Heart left ventricle (tissue), 16 donors: ENCODE results near the gene MED16. TPM values are rescaled to one million over a fixed set of nuclear protein-coding genes. Genes with fewer than 3 reads are reported as not detected.

Experiments
- ATAC-seq, 4 donors: fragments of 200-7000 bp; cut with Tn5 transposase; one replicate each; pipeline ENCODE4 v1.9.1; 2020 to 2022; ENCODE audit warnings: moderate library complexity in 4 of 4, mild to moderate bottlenecking in 3 of 4, moderate number of reproducible peaks in 1 of 4
- DNase-seq, 5 donors: peaks; one replicate each; pipeline ENCODE4 v3.0.0-alpha.2; 2020
- H3K27ac ChIP-seq, 12 donors: fragments of 200-600 bp; sonication (generic) in 4 of 12; one replicate each; pipeline versions ENCODE4 v1.5.0 to v1.8.0; 2016 to 2022; ENCODE audit warnings: mild to moderate bottlenecking in 2 of 12
- H3K27me3 ChIP-seq, 9 donors: fragments of 200-600 bp; sonication (generic) in 2 of 9; one replicate each; pipeline versions ENCODE4 v1.5.1 to v1.8.0; 2016 to 2022; ENCODE audit warnings: mild to moderate bottlenecking in 3 of 9
- H3K36me3 ChIP-seq, 9 donors: fragments of 200-600 bp; sonication (generic) in 2 of 9; one replicate each; pipeline versions ENCODE4 v1.5.0 to v1.8.0; 2018 to 2022; ENCODE audit warnings: mild to moderate bottlenecking in 2 of 9
- H3K4me1 ChIP-seq, 12 donors: fragments of 200-600 bp; sonication (generic) in 4 of 12; one replicate each; pipeline versions ENCODE4 v1.5.0 to v1.8.0; 2016 to 2022; ENCODE audit warnings: mild to moderate bottlenecking in 3 of 12
- H3K4me3 ChIP-seq, 12 donors: fragments of 200-600 bp; sonication (generic) in 4 of 12; one replicate each; pipeline versions ENCODE4 v1.5.0 to v1.8.0; 2017 to 2022; ENCODE audit warnings: mild to moderate bottlenecking in 9 of 12, moderate library complexity in 4 of 12
- H3K9me3 ChIP-seq, 12 donors: fragments of 200-600 bp; sonication (generic) in 4 of 12; one replicate each; pipeline versions ENCODE4 v1.5.0 to v1.8.0; 2016 to 2022; ENCODE audit warnings: mild to moderate bottlenecking in 1 of 12
- CTCF ChIP-seq, 12 donors: fragments of 200-600 bp; sonication (generic) in 4 of 12; IDR thresholded peaks; one replicate each; pipeline versions ENCODE4 v1.5.0 to v1.8.0; 2018 to 2022; ENCODE audit warnings: antibody characterized with exemption in 12 of 12, mild to moderate bottlenecking in 5 of 12
- POLR2A ChIP-seq, 2 donors: fragments of 450-650 bp; IDR thresholded peaks; one replicate each; pipeline ENCODE4 v1.6.1; 2017; ENCODE audit warnings: antibody characterized with exemption in 2 of 2, mild to moderate bottlenecking in 2 of 2, moderate library complexity in 2 of 2
- WGBS, 4 donors: extraction: QIAGEN DNeasy Blood & Tissue Kit in 2 of 4; methylation state at CpG; one replicate each; pipeline versions ENCODE4 v1.1.5 to v1.1.7; 2013 to 2018; 5-methylcytosine and 5-hydroxymethylcytosine counted together
- intact Hi-C, 10 donors: fragments of 100-400 bp; cut with DNase I; formaldehyde crosslinking; loops; one replicate each; pipeline versions ENCODE4 v1.11.1 to v1.14.2; 2022
- polyA plus RNA-seq, 2 donors: library from polyadenylated mRNA; stranded (reverse); fragments of 200-250 nt; gene quantifications; one replicate each; pipeline ENCODE4 v1.2.3, GENCODE V29; 2013
- total RNA-seq, 9 donors: library from RNA; depleted of rRNA in 2 of 9; stranded (reverse); fragments of >200 nt in 2 of 9; fragmentation: NEBNext Ultra II Directional in 3 of 9; extraction: Animal tissue kit (Norgen Biotek cat#: 25700) in 3 of 9; gene quantifications; one replicate each; pipeline versions ENCODE4 v1.1.0 to v1.2.4, GENCODE V29; 2016 to 2023
- donor health status: ischemic (EF 13 %, LVEDD 7.1; RV severe dilation, severe dysfunction).
- donor health status: healthy with polysubstance abuse.
- donor health status: DM: no; HTN: yes; CAD: no.
- donor health status: DM: no; HTN: no; CAD: no.
- donor health status: ischemic (EF 25% LVEDD 6.9; RV normal size, moderate dysfunction).
- donor health status: ischemic (EF 25% LVEDD 5.7; RV mildly dilated, moderate dysfunction).
- donor health status: healthy.
- donor health status: DM: yes; HTN: yes; CAD: no.
- donor health status: ischemic (EF 35%, LVEDD 5.7; RV mildly dilated, moderate dysfunction).
- donor health status: nonischemic (EF 11% LVEDD 7.7; RV severe dilation, severe dysfunction).
- donor health status: DM: yes; HTN: yes; CAD: no.
- donor health status: PGD.
- donor health status: ischemic (EF 29% LVEDD 5.4; RV normal size, mild dysfunction).
- donor health status: nonischemic (EF 23%, LVEDD 6.1; RV moderate dilation, normal function).

Gene MED16
- total and polyA plus RNA-seq, 11 donors: 17.5 to 41.9 (median 26.2) TPM

- no peaks in the 10 kb centered on the region for H3K27me3 ChIP-seq
- H3K9me3 ChIP-seq: no peaks in the 10 kb centered on the region
- WGBS, 4 donors: 83 to 86% (median 84%) methylated on average over 16 of the region's 16 CpGs
- DNase-seq (no peak), ATAC-seq (no peak)
- intact Hi-C loops: no loop called here
- H3K4me3 ChIP-seq: no peak overlapping the region
- peaks cover 0 to 82% (median 64%) of the 10 kb centered on the region in 9 donors for H3K36me3 ChIP-seq
- no peak for TF ChIP-seq POLR2A (IDR thresholded peaks at IDR 0.05)
- TF ChIP-seq CTCF (IDR thresholded peaks at IDR 0.05): no peak
- H3K4me1 ChIP-seq: peaks cover 0 to 8% (median 2%) of the 10 kb centered on the region in 12 donors
- no peak overlapping the region for H3K27ac ChIP-seq
Measured at GRCh38 chr19:887072-887471, 5.9 kb downstream of the MED16 start.

GRCh38 chr19:885536-886224 lies 7.3 kb downstream of the MED16 start:
- H3K27me3 ChIP-seq: no peaks in the 10 kb centered on the region
- no peak overlapping the region for H3K4me3 ChIP-seq
- WGBS, 4 donors: 96 to 98% (median 96%) methylated on average over 39 to 64 of the region's 64 CpGs
- DNase-seq (no peak), ATAC-seq (no peak)
- intact Hi-C loops: no loop called here
- no peak overlapping the region for H3K27ac ChIP-seq
- TF ChIP-seq CTCF (IDR thresholded peaks at IDR 0.05): no peak
- TF ChIP-seq POLR2A (IDR thresholded peaks at IDR 0.05): no peak
- no peaks in the 10 kb centered on the region for H3K9me3 ChIP-seq
- H3K4me1 ChIP-seq: no peaks in the 10 kb centered on the region
- H3K36me3 ChIP-seq: peaks cover 0 to 94% (median 78%) of the 10 kb centered on the region in 9 donors

GRCh38 chr19:884420-885211 lies 8.4 kb downstream of the MED16 start:
- TF ChIP-seq POLR2A (IDR thresholded peaks at IDR 0.05) (no peak), CTCF (IDR thresholded peaks at IDR 0.05) (no peak)
- DNase-seq (no peak), ATAC-seq (no peak)
- H3K4me1 ChIP-seq: no peaks in the 10 kb centered on the region
- 91 to 95% (median 93%) methylated on average over 37 to 51 of the region's 51 CpGs for WGBS, 4 donors
- no peak overlapping the region for H3K27ac ChIP-seq
- H3K36me3 ChIP-seq: peaks cover 0 to 94% (median 80%) of the 10 kb centered on the region in 9 donors
- H3K4me3 ChIP-seq: no peak overlapping the region
- no peaks in the 10 kb centered on the region for H3K27me3 ChIP-seq
- H3K9me3 ChIP-seq: no peaks in the 10 kb centered on the region
- intact Hi-C loops: no loop called here

GRCh38 chr19:883661-884211 lies 9.3 kb downstream of the MED16 start:
- intact Hi-C loops: no loop called here
- Histone ChIP-seq H3K36me3 (peaks cover 0 to 86% (median 77%) of the 10 kb centered on the region in 9 donors), H3K9me3 (no peaks in the 10 kb centered on the region), H3K4me3 (no peak overlapping the region), H3K27ac (no peak overlapping the region), H3K4me1 (no peaks in the 10 kb centered on the region), H3K27me3 (no peaks in the 10 kb centered on the region)
- no peak for TF ChIP-seq POLR2A (IDR thresholded peaks at IDR 0.05)
- no peak for TF ChIP-seq CTCF (IDR thresholded peaks at IDR 0.05)
- no peak for ATAC-seq
- WGBS, 4 donors: 93 to 96% (median 94%) methylated on average over 19 to 22 of the region's 22 CpGs
- no peak for DNase-seq
